GM12878 (cell line): ENCODE results near the gene LIPM. TPM values are rescaled to one million over a fixed set of nuclear protein-coding genes. Genes with fewer than 3 reads are reported as not detected.

Experiments used
- ATAC-seq: fragments of 200-7000 bp; cut with Tn5 transposase; 3 replicates; pipeline ENCODE4 v1.9.1; 2020; ENCODE audit warnings: mild to moderate bottlenecking, moderate library complexity
- BruUV-seq: library from RNA; stranded (reverse); fragments of 400-500 nt; replicated peaks from 2 replicates; lab custom pipeline; 2021; lab: Mats Ljungman, UMichigan
- CTCF ChIA-PET: fragments of 300-600 bp; sonication (Branson Sonifier 250); formaldehyde crosslinking; extraction: SDS; loops from one replicate; lab custom pipeline; 2021; ENCODE audit warnings: inconsistent platforms; lab: Yijun Ruan, JAX
- POLR2A ChIA-PET: fragments of 350-600 bp; formaldehyde crosslinking; extraction: SDS; loops from one replicate; lab custom pipeline; 2021; ENCODE audit warnings: inconsistent platforms; lab: Charles Lee
- RAD21 ChIA-PET: fragments of 300-600 bp; sonication (Branson Sonifier 250); formaldehyde crosslinking; loops from one replicate; lab custom pipeline; 2023; ENCODE audit warnings: antibody characterized with exemption; ENCODE audit not compliant: unreplicated experiment; lab: Charles Lee
- SMC1A ChIA-PET: fragments of 300-600 bp; sonication (Branson Sonifier 250); formaldehyde crosslinking; loops from one replicate; lab custom pipeline; 2023; ENCODE audit not compliant: unreplicated experiment, uncharacterized antibody; lab: Charles Lee
- DNase-seq: peaks from one replicate; pipeline ENCODE4 v3.0.0-alpha.2; 2011; ENCODE audit warnings: low read depth, low spot score
- FAIRE-seq: peaks from 3 replicates; lab custom pipeline; 2011; peaks lifted over from hg19 to GRCh38; lab: Jason Lieb, UNC
- H2AFZ ChIP-seq: 2 replicates; pipeline ENCODE4 v1.6.0; 2011; ENCODE audit warnings: low read depth, low read length, control low read depth; ENCODE audit not compliant: control insufficient read depth
- H3K27ac ChIP-seq: 2 replicates; pipeline ENCODE4 v1.5.1; 2011; ENCODE audit warnings: control low read depth; ENCODE audit not compliant: control insufficient read depth, insufficient read depth
- H3K27me3 ChIP-seq, 2 experiments: replicated peaks in 1 of 2; 2 replicates each; pipeline versions ENCODE4 v1.6.0 to v1.6.1; 2011; ENCODE audit warnings: low read length in 1 of 2; ENCODE audit not compliant: control insufficient read depth in 2 of 2, insufficient read depth in 2 of 2
- H3K36me3 ChIP-seq, 2 experiments: 2 replicates each; pipeline ENCODE4 v1.5.1; 2011; ENCODE audit warnings: low read length in 1 of 2; ENCODE audit not compliant: control insufficient read depth in 2 of 2, insufficient read depth in 2 of 2
- H3K4me1 ChIP-seq: 2 replicates; pipeline ENCODE4 v1.6.1; 2011; ENCODE audit warnings: mild to moderate bottlenecking, low read length, moderate library complexity, mixed read lengths; ENCODE audit not compliant: control insufficient read depth, insufficient read depth
- H3K4me2 ChIP-seq: 2 replicates; pipeline ENCODE4 v1.6.0; 2011; ENCODE audit warnings: control low read depth; ENCODE audit not compliant: control insufficient read depth, insufficient read depth
- H3K4me3 ChIP-seq: fragments of 200-600 bp; sonication (generic); 2 replicates; pipeline ENCODE4 v1.5.1; 2016
- H3K79me2 ChIP-seq: 2 replicates; pipeline ENCODE4 v1.6.0; 2011; ENCODE audit warnings: low read length; ENCODE audit not compliant: control insufficient read depth, insufficient read depth
- H3K9ac ChIP-seq: 2 replicates; pipeline ENCODE4 v1.8.0; 2011; ENCODE audit warnings: low read length, control low read depth, mixed read lengths; ENCODE audit not compliant: control insufficient read depth, insufficient read depth
- H3K9me3 ChIP-seq: replicated peaks from 3 replicates; pipeline ENCODE4 v1.5.1; 2011; ENCODE audit warnings: mild to moderate bottlenecking, low read length; ENCODE audit not compliant: control insufficient read depth, insufficient read depth
- H4K20me1 ChIP-seq: 2 replicates; pipeline ENCODE4 v1.6.0; 2011; ENCODE audit not compliant: control insufficient read depth, insufficient read depth
- CBX3 ChIP-seq: fragments of 200-600 bp; sonication (generic); IDR thresholded peaks from 2 replicates; pipeline ENCODE4 v1.6.1; 2016; ENCODE audit warnings: low read depth, borderline replicate concordance
- NFIC ChIP-seq: IDR thresholded peaks from 2 replicates; pipeline ENCODE4 v1.6.1; 2012; ENCODE audit warnings: low read depth, mild to moderate bottlenecking, inconsistent platforms, low read length, moderate library complexity
- PML ChIP-seq: IDR thresholded peaks from 2 replicates; pipeline ENCODE4 v1.6.1; 2012; ENCODE audit warnings: low read length, inconsistent platforms
- TCF7 ChIP-seq: IDR thresholded peaks from 2 replicates; pipeline ENCODE4 v1.6.1; 2014; ENCODE audit warnings: antibody characterized with exemption, borderline replicate concordance
- YY1 ChIP-seq: IDR thresholded peaks from 2 replicates; pipeline ENCODE4 v1.6.1; 2011; ENCODE audit warnings: low read depth, mild to moderate bottlenecking, low read length
- WGBS: methylation state at CpG from one replicate; pipeline ENCODE4 v1.1.6; 2016; ENCODE audit warnings: low lambda C conversion rate; ENCODE audit not compliant: insufficient replicate concordance, insufficient coverage; ENCODE audit errors: missing lambda C conversion rate; 5-methylcytosine and 5-hydroxymethylcytosine counted together
- in situ Hi-C: fragments of 300-500 bp; cut with MboI; formaldehyde crosslinking; loops from 9 replicates; pipeline ENCODE4 v1.14.3; 2018; ENCODE audit warnings: mixed read lengths
- intact Hi-C: fragments of 100-400 bp; cut with micrococcal nuclease; formaldehyde crosslinking; loops from one replicate; pipeline ENCODE4 v1.14.2; 2022; ENCODE audit not compliant: unreplicated experiment
- polyA plus RNA-seq, 11 experiments: library from polyadenylated mRNA; depleted of rRNA in 4 of 11; unstranded in 6 of 11; stranded (reverse) in 5 of 11; fragments of >200 nt; fragmentation: Nextera tagmentation in 4 of 11; fragmentation: Illumina TruSeq in 1 of 11; extraction: Ambion mirVana in 4 of 11; extraction: Trizol in 1 of 11; gene quantifications; 1 replicate in 1 of 11; 2 replicates in 10 of 11; pipeline versions ENCODE4 v1.2.1 to v1.2.3, GENCODE V29; 2011 to 2016; ENCODE audit warnings: inconsistent platforms in 2 of 11, missing spikeins in 2 of 11, low read depth in 1 of 11
- total RNA-seq, 4 experiments: library from RNA; depleted of rRNA in 3 of 4; stranded (reverse); fragments of >200 nt in 3 of 4; fragmentation: Illumina TruSeq in 1 of 4; extraction: Trizol in 1 of 4; gene quantifications; 2 replicates each; pipeline versions ENCODE4 v1.2.1 to v1.2.3, GENCODE V29; 2013 to 2021
- TF ChIP-seq, protein P1 (sequence below): fragments of 450-650 bp; IDR thresholded peaks from 2 replicates; pipeline ENCODE4 v1.6.1; 2016; ENCODE audit warnings: mild to moderate bottlenecking
- TF ChIP-seq, protein P2 (sequence below): fragments of 450-650 bp; formaldehyde crosslinking; IDR thresholded peaks from 2 replicates; pipeline ENCODE4 v1.5.0; 2022; ENCODE audit warnings: mild to moderate bottlenecking, missing genetic modification characterization
- TF ChIP-seq, protein P3 (sequence below): fragments of 450-650 bp; IDR thresholded peaks from 2 replicates; pipeline ENCODE4 v1.6.1; 2016; ENCODE audit warnings: mild to moderate bottlenecking
- TF ChIP-seq, protein P4 (sequence below): IDR thresholded peaks from 2 replicates; pipeline ENCODE4 v1.6.1; 2011; ENCODE audit warnings: low read depth, mild to moderate bottlenecking, low read length, moderate library complexity, borderline replicate concordance; ENCODE audit errors: extremely low read depth
- TF ChIP-seq, protein P5 (sequence below): fragments of 450-650 bp; formaldehyde crosslinking; IDR thresholded peaks from 2 replicates; pipeline ENCODE4 v1.4.0; 2022; ENCODE audit warnings: mild to moderate bottlenecking, moderate library complexity

Gene LIPM
- total and polyA plus RNA-seq, 10 of the 15 experiments (the other 5 are each of a cell fraction or from before 2014, with no cell fraction given) = not detected

DNA sequence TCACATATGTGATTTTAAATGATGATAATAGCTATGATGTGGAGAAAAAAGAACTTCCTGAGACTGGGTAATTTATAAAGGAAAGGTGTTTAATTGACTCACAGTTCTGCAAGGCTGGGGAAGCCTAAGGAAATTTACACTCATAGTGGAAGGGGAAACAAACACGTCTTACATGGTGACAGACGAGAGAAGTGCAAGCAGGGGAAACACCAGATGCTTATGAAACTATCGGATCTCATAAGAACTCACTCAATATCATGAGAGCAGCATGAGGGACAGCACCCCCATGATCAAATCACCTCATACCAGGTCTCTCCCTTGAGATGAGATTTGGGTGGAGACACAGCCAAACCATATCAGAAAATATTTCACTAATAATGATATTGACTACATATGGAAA is 46.8 kb upstream of the LIPM start (continued):
- TF ChIP-seq, protein P1, sequence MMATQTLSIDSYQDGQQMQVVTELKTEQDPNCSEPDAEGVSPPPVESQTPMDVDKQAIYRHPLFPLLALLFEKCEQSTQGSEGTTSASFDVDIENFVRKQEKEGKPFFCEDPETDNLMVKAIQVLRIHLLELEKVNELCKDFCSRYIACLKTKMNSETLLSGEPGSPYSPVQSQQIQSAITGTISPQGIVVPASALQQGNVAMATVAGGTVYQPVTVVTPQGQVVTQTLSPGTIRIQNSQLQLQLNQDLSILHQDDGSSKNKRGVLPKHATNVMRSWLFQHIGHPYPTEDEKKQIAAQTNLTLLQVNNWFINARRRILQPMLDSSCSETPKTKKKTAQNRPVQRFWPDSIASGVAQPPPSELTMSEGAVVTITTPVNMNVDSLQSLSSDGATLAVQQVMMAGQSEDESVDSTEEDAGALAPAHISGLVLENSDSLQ = peak; percentile 32; the same call in 1 of the 2 replicates
- TF ChIP-seq, all 136 proteins: peak for 17

DNA sequence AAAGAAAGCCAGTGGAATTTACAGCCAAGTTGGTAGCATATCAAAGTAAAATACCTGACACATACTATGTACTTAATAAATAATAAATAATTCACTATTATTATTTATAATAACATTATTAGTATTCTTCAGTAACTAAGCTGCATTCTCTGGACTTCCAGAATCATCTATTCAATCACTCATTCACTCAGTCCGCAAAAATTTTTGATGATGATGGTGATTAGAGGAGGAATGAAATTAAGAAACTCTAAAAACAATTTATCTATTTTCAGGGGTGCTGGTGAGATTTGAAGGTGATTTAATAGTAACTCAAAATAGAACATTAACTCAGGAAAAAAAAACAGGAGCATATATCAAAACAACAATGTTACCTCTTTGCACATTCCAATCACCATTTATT is 45.9 kb upstream of the LIPM start:
- in situ Hi-C loops = no loop called here
- intact Hi-C loops = loop anchor here (5.0 kb wide), 1 partner anchor 36 kb away; no protein-coding TSS in a partner anchor
- Histone ChIP-seq H3K36me3 (no peaks in the 10 kb centered on the region), H3K9ac (no peak overlapping the region), H3K4me3 (no peak overlapping the region), H3K4me2 (no peak overlapping the region), H3K9me3 (no peaks in the 10 kb centered on the region), H3K27ac (no peak overlapping the region), H3K79me2 (no peaks in the 10 kb centered on the region), H3K4me1 (no peaks in the 10 kb centered on the region), H4K20me1 (no peaks in the 10 kb centered on the region), H3K27me3 (no peaks in the 10 kb centered on the region), H2AFZ (no peak overlapping the region)
- no peak for DNase-seq
- RAD21 ChIA-PET = interaction anchor here (0.7 kb wide), 1 partner anchor 193 kb away, joined by 3 read pairs; no protein-coding TSS in a partner anchor
- BruUV-seq = no TSS peak
- no peak for ATAC-seq
- 79% methylated on average over 1 of the region's 1 CpG for WGBS
- CTCF ChIA-PET = interaction anchor here (1.4 kb wide), 1 partner anchor 28 kb away, joined by 3 read pairs; no protein-coding TSS in a partner anchor
- SMC1A ChIA-PET = no interaction called here
- FAIRE-seq = no peak
- POLR2A ChIA-PET = interaction anchor here (0.7 kb wide), 1 partner anchor 42 kb away, joined by 3 read pairs; no protein-coding TSS in a partner anchor
- TF ChIP-seq, protein P2, sequence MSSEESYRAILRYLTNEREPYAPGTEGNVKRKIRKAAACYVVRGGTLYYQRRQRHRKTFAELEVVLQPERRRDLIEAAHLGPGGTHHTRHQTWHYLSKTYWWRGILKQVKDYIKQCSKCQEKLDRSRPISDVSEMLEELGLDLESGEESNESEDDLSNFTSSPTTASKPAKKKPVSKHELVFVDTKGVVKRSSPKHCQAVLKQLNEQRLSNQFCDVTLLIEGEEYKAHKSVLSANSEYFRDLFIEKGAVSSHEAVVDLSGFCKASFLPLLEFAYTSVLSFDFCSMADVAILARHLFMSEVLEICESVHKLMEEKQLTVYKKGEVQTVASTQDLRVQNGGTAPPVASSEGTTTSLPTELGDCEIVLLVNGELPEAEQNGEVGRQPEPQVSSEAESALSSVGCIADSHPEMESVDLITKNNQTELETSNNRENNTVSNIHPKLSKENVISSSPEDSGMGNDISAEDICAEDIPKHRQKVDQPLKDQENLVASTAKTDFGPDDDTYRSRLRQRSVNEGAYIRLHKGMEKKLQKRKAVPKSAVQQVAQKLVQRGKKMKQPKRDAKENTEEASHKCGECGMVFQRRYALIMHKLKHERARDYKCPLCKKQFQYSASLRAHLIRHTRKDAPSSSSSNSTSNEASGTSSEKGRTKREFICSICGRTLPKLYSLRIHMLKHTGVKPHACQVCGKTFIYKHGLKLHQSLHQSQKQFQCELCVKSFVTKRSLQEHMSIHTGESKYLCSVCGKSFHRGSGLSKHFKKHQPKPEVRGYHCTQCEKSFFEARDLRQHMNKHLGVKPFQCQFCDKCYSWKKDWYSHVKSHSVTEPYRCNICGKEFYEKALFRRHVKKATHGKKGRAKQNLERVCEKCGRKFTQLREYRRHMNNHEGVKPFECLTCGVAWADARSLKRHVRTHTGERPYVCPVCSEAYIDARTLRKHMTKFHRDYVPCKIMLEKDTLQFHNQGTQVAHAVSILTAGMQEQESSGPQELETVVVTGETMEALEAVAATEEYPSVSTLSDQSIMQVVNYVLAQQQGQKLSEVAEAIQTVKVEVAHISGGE (CRISPR knock-in tag) = no peak
- TF ChIP-seq, protein P3, sequence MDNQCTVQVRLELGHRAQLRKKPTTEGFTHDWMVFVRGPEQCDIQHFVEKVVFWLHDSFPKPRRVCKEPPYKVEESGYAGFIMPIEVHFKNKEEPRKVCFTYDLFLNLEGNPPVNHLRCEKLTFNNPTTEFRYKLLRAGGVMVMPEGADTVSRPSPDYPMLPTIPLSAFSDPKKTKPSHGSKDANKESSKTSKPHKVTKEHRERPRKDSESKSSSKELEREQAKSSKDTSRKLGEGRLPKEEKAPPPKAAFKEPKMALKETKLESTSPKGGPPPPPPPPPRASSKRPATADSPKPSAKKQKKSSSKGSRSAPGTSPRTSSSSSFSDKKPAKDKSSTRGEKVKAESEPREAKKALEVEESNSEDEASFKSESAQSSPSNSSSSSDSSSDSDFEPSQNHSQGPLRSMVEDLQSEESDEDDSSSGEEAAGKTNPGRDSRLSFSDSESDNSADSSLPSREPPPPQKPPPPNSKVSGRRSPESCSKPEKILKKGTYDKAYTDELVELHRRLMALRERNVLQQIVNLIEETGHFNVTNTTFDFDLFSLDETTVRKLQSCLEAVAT = no peak
- TF ChIP-seq TCF7 (no peak), PML (no peak), CBX3 (no peak), YY1 (no peak), NFIC (no peak)
- TF ChIP-seq, protein P4, sequence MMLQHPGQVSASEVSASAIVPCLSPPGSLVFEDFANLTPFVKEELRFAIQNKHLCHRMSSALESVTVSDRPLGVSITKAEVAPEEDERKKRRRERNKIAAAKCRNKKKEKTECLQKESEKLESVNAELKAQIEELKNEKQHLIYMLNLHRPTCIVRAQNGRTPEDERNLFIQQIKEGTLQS = no peak
- TF ChIP-seq, protein P5, sequence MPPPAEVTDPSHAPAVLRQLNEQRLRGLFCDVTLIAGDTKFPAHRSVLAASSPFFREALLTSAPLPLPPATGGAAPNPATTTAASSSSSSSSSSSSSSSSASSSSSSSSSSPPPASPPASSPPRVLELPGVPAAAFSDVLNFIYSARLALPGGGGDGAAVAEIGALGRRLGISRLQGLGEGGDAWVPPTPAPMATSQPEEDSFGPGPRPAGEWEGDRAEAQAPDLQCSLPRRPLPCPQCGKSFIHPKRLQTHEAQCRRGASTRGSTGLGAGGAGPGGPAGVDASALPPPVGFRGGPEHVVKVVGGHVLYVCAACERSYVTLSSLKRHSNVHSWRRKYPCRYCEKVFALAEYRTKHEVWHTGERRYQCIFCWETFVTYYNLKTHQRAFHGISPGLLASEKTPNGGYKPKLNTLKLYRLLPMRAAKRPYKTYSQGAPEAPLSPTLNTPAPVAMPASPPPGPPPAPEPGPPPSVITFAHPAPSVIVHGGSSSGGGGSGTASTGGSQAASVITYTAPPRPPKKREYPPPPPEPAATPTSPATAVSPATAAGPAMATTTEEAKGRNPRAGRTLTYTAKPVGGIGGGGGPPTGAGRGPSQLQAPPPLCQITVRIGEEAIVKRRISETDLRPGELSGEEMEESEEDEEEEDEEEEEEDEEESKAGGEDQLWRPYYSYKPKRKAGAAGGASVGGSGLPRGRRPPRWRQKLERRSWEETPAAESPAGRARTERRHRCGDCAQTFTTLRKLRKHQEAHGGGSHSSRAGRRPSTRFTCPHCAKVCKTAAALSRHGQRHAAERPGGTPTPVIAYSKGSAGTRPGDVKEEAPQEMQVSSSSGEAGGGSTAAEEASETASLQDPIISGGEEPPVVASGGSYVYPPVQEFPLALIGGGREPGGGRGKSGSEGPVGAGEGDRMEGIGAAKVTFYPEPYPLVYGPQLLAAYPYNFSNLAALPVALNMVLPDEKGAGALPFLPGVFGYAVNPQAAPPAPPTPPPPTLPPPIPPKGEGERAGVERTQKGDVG (CRISPR knock-in tag) = no peak
